ENCODE data around the gene MCUB. TPM values are rescaled to one million over a fixed set of nuclear protein-coding genes. Genes with fewer than 3 reads are reported as not detected.

MCUB gene
- total and polyA plus RNA-seq, 4 donors = 1.3 to 4.9 (median 1.9) TPM

DNA sequence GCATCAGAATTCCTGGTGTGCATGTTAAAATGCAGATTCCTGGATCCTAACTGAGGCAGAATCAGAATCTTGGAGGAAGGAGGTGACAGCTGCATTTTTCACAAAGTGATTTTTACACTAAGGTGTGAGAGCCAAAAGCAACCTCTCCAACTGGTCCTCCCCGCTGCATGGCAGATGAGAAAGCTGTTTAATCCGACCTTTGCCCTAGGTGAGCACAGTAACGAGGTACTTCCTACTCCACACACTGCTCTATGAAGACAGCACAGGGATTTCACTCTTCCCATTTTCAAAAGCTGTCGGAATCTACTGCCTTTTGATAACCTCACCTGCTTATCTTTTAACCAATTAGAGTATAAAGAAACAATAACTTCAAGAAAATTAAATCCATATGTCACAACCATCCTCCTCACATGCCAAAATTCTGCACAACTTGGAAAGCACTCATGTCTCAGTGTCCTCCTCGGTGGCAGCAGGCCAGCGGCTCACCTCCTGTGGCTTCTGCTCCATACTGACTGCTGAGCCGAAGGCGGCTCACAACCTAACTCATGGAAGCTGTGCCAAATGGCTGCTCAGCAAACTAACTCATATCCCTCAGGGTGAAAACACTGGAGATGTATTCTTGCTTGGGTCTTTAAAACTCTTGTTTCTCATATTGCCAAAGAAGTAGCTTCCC lies 139.6 kb downstream of the MCUB start:
- H3K9me3 ChIP-seq (ENCODE audit: control insufficient read depth in 4 of 4, low read length in 3 of 4) = no peaks in the 10 kb centered on the region
- H3K36me3 ChIP-seq (ENCODE audit: control insufficient read depth in 4 of 4, insufficient read depth in 3 of 4, low read depth in 1 of 4, low read length in 3 of 4) = peaks cover 0 to 11% (median 8%) of the 10 kb centered on the region in 4 donors
- DNase-seq (ENCODE audit: low spot score) = no peak
- H3K4me1 ChIP-seq (ENCODE audit: control insufficient read depth in 4 of 4, insufficient read depth in 4 of 4, low read length in 3 of 4) = peaks cover 5 to 24% (median 15%) of the 10 kb centered on the region in 4 donors
- H3K27me3 ChIP-seq (ENCODE audit: control insufficient read depth in 4 of 4, insufficient read depth in 4 of 4, low read length in 3 of 4) = no peaks in the 10 kb centered on the region
- H3K4me3 ChIP-seq (ENCODE audit: low read depth in 1 of 3, low read length in 3 of 3) = no peak overlapping the region
- TF ChIP-seq TAF1 (conservative IDR thresholded peaks at IDR 0.05) (no peak), RAD21 (IDR thresholded peaks at IDR 0.05) (peak in 1 of 2 donors; percentile 15), JUND (IDR thresholded peaks at IDR 0.05) (no peak), HNF4A (conservative IDR thresholded peaks at IDR 0.05) (peak; percentile 65 to 68), SP1 (IDR thresholded peaks at IDR 0.05) (peak; percentile 27)
- TF ChIP-seq, protein P1, sequence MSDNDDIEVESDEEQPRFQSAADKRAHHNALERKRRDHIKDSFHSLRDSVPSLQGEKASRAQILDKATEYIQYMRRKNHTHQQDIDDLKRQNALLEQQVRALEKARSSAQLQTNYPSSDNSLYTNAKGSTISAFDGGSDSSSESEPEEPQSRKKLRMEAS (IDR thresholded peaks at IDR 0.05) = no peak
- TF ChIP-seq, protein P2, sequence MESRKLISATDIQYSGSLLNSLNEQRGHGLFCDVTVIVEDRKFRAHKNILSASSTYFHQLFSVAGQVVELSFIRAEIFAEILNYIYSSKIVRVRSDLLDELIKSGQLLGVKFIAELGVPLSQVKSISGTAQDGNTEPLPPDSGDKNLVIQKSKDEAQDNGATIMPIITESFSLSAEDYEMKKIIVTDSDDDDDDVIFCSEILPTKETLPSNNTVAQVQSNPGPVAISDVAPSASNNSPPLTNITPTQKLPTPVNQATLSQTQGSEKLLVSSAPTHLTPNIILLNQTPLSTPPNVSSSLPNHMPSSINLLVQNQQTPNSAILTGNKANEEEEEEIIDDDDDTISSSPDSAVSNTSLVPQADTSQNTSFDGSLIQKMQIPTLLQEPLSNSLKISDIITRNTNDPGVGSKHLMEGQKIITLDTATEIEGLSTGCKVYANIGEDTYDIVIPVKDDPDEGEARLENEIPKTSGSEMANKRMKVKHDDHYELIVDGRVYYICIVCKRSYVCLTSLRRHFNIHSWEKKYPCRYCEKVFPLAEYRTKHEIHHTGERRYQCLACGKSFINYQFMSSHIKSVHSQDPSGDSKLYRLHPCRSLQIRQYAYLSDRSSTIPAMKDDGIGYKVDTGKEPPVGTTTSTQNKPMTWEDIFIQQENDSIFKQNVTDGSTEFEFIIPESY (IDR thresholded peaks at IDR 0.05) = no peak
- TF ChIP-seq, protein P3, sequence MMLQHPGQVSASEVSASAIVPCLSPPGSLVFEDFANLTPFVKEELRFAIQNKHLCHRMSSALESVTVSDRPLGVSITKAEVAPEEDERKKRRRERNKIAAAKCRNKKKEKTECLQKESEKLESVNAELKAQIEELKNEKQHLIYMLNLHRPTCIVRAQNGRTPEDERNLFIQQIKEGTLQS (IDR thresholded peaks at IDR 0.05) = no peak
- H3K27ac ChIP-seq (ENCODE audit: low read depth in 1 of 2, low read length in 2 of 2) = no peak overlapping the region
- 65% methylated on average over 8 of the region's 8 CpGs for WGBS
- no peak overlapping the region for H3K9ac ChIP-seq (ENCODE audit: low read depth in 1 of 2, low read length in 2 of 2)

DNA sequence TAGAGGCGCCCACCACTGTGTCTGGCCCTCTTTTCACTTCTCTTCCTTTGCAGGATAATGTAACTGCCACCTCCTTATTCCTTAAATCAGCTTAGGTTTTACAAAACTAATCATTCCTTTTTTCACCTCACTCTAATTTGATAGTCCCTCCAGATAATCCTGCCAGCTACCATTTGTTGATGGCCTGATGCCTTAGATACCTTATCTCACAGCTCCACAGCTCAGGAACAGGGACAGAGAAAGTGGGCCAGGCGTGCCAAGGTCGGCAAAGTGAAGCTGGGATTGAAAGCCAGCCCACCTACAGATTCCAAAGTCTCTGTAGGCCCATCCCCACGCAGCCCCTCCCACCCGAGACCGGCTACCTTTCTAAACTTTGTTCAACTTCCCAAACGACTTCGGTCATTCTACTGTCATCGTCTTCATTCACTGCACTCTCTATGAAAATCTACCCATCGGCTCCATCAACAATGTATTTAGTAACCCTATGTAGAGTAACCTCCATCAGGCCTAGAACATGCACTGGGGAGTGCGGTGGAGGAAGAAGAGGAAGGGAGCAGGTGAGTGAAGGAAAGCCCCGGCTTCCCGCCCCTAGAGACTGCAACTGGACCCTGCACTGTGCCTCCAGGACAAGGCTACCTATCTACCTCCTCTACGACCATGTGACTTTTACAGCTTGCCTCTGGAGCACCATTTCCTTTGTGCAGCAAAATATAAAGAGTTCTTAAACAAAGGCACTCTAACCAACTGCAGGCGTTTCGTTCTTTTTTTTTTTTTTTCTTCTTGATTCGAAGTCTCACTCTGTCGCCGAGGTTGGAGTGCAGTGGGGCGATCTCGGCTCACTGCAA lies 141.7 kb downstream of the MCUB start:
- peaks cover 0 to 8% (median 4%) of the 10 kb centered on the region in 4 donors for H3K36me3 ChIP-seq (ENCODE audit: control insufficient read depth in 4 of 4, insufficient read depth in 3 of 4, low read depth in 1 of 4, low read length in 3 of 4)
- peak; percentile 37 for DNase-seq (ENCODE audit: low spot score)
- no peak overlapping the region for H3K9ac ChIP-seq (ENCODE audit: low read depth in 1 of 2, low read length in 2 of 2)
- H3K4me3 ChIP-seq (ENCODE audit: low read depth in 1 of 3, low read length in 3 of 3) = peak overlapping the region; percentile 78 to 90 (median 80)
- H3K4me1 ChIP-seq (ENCODE audit: control insufficient read depth in 4 of 4, insufficient read depth in 4 of 4, low read length in 3 of 4) = peaks cover 5 to 24% (median 15%) of the 10 kb centered on the region in 4 donors
- peak overlapping the region; percentile 71 to 85 for H3K27ac ChIP-seq (ENCODE audit: low read depth in 1 of 2, low read length in 2 of 2)
- no peaks in the 10 kb centered on the region for H3K27me3 ChIP-seq (ENCODE audit: control insufficient read depth in 4 of 4, insufficient read depth in 4 of 4, low read length in 3 of 4)
- TF ChIP-seq FOXA2 (IDR thresholded peaks at IDR 0.05) (no peak), HNF4A (conservative IDR thresholded peaks at IDR 0.05) (peak in 1 of 2 donors; percentile 6), JUND (IDR thresholded peaks at IDR 0.05) (no peak), EGR1 (IDR thresholded peaks at IDR 0.05; ENCODE audit: low read depth in 2 of 2) (no peak)
- TF ChIP-seq, protein P4, sequence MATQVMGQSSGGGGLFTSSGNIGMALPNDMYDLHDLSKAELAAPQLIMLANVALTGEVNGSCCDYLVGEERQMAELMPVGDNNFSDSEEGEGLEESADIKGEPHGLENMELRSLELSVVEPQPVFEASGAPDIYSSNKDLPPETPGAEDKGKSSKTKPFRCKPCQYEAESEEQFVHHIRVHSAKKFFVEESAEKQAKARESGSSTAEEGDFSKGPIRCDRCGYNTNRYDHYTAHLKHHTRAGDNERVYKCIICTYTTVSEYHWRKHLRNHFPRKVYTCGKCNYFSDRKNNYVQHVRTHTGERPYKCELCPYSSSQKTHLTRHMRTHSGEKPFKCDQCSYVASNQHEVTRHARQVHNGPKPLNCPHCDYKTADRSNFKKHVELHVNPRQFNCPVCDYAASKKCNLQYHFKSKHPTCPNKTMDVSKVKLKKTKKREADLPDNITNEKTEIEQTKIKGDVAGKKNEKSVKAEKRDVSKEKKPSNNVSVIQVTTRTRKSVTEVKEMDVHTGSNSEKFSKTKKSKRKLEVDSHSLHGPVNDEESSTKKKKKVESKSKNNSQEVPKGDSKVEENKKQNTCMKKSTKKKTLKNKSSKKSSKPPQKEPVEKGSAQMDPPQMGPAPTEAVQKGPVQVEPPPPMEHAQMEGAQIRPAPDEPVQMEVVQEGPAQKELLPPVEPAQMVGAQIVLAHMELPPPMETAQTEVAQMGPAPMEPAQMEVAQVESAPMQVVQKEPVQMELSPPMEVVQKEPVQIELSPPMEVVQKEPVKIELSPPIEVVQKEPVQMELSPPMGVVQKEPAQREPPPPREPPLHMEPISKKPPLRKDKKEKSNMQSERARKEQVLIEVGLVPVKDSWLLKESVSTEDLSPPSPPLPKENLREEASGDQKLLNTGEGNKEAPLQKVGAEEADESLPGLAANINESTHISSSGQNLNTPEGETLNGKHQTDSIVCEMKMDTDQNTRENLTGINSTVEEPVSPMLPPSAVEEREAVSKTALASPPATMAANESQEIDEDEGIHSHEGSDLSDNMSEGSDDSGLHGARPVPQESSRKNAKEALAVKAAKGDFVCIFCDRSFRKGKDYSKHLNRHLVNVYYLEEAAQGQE (IDR thresholded peaks at IDR 0.05) = no peak
- no peaks in the 10 kb centered on the region for H3K9me3 ChIP-seq (ENCODE audit: control insufficient read depth in 4 of 4, low read length in 3 of 4)
- 45% methylated on average over 21 of the region's 21 CpGs for WGBS
